Lower leg skin (tissue), 3 donors: ENCODE measurements around the gene ART4.

Source experiments
- POLR2A ChIP-seq, 2 donors: fragments of 450-650 bp; IDR thresholded peaks; one replicate each; pipeline ENCODE4 v1.6.1; 2016 to 2017; ENCODE audit warnings: antibody characterized with exemption in 2 of 2, mild to moderate bottlenecking in 1 of 2, moderate library complexity in 1 of 2
- TF ChIP-seq, protein P1 (sequence below), 3 donors: fragments of 450-650 bp; IDR thresholded peaks; one replicate each; pipeline ENCODE4 v1.5.1; 2016; ENCODE audit warnings: antibody characterized with exemption in 3 of 3, mild to moderate bottlenecking in 3 of 3, moderate library complexity in 2 of 3

DNA sequence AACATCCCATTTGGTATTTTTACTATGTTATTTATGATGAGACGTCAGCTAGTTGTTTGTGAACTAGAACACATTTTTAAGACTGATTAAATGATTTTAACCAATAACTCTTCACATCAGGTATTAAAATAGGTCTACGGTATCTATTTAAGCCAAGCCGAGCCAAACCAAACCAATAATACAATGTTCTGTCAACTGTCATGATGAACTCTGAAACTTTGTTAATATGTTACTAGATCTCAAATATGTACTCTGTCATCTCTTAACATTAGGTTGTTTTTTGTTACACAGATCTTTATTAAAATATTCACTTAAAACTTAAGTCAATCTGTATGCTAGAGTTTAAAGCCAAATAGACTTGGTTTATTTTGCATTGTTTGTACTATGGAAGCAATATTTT, 1.0 kb downstream of the ART4 start:
- TF ChIP-seq, protein P1, sequence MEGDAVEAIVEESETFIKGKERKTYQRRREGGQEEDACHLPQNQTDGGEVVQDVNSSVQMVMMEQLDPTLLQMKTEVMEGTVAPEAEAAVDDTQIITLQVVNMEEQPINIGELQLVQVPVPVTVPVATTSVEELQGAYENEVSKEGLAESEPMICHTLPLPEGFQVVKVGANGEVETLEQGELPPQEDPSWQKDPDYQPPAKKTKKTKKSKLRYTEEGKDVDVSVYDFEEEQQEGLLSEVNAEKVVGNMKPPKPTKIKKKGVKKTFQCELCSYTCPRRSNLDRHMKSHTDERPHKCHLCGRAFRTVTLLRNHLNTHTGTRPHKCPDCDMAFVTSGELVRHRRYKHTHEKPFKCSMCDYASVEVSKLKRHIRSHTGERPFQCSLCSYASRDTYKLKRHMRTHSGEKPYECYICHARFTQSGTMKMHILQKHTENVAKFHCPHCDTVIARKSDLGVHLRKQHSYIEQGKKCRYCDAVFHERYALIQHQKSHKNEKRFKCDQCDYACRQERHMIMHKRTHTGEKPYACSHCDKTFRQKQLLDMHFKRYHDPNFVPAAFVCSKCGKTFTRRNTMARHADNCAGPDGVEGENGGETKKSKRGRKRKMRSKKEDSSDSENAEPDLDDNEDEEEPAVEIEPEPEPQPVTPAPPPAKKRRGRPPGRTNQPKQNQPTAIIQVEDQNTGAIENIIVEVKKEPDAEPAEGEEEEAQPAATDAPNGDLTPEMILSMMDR (IDR thresholded peaks at IDR 0.05), result no peak
- TF ChIP-seq POLR2A (IDR thresholded peaks at IDR 0.05), result no peak
